Bone marrow (tissue), 2 donors: ENCODE measurements around the gene BRINP3.

Experiments
- DNase-seq, 2 donors: peaks; one replicate each; lab custom pipeline; 2025; lab: John Stamatoyannopoulos, UW

The BRINP3 gene

DNA sequence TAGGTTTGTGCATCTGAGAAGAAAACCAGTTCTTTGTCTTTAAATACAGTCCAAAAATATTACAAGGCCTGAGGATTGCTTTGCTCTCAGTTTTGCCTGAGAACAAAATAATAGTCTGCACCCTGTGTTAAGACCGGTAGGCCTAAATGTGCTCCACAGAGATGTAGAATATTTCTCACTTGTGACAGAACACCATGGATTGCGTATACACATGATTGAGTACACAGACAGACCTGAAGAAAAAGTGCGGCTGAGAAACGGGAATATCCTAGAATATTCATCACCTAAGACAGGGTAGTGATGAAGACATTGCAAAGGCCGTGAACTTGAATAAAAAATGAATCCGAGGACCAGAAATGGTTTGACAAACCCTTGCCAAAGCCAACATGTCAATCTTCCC lies 155.4 kb downstream of the BRINP3 start:
- DNase-seq = no peak

DNA sequence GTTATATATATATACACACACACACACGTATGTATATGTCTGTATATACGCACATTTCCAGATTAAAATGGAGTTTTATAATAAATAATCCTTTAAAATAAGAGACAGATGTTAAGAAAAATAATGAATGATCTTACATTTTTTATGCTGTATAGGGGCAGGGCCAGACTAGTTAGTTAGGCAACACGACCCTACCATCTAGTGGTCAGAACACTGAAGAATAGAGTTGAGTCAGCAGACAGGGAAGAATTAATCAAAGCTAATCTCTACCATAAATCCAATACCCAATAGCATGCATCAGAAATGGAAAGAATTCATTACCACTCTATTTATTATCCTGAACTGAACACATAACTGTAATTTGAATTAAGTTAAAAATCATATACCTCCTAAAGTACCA lies 156.7 kb downstream of the BRINP3 start:
- no peak for DNase-seq

DNA sequence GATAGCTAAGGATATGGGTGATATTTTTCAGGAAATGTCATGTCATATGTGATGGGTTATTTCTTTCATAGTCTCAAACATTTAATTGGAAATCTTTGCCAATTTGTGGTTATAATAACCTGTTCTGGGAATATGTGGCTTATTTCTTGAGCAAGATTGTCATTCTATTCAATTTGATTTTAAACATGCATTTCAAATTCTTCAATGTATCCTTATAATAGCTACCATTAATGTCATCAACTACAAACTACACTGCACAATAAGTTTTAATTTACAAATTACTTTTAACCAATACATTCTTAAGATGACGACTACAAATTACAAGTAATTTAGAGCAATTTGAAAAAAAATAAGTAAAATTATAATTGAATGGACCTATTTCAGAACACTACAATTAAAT lies 164.9 kb downstream of the BRINP3 start:
- DNase-seq = no peak

DNA sequence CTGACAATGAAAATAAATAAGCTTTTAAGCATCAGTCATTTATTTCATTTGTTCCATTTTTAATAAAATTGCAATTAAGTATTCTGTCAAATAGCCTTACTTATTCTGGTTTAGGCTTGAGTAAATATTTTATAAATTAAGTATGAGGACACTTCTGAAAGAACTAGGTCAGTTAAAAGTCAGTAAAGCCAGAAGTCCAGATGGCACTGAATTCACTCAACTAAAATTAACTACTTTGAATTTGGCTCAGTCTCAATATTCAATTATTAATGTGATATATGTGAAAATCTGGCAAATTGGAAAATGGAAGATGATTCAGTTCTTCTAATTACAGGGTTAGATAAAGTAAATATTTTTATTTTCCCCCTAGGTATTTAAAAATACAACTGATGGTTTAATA lies 174.2 kb downstream of the BRINP3 start:
- DNase-seq = no peak

DNA sequence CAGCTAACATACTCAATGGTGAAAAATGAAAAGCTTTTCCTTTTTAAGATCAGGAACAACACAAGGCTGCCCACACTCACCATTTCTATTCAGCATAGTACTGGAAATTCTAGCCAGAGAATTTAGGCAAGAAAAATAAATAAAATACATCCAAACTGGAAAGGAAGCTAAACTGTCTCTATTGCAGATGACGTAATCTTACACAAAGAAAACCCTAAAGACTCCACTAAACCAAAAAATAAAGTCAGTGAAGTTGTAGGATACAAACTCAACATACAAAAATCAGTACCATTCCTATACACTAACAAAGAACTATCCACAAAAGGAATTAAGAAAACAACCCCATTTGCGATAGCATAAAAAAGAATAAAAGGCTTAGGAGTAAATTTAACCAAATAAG lies 181.2 kb downstream of the BRINP3 start:
- no peak for DNase-seq

DNA sequence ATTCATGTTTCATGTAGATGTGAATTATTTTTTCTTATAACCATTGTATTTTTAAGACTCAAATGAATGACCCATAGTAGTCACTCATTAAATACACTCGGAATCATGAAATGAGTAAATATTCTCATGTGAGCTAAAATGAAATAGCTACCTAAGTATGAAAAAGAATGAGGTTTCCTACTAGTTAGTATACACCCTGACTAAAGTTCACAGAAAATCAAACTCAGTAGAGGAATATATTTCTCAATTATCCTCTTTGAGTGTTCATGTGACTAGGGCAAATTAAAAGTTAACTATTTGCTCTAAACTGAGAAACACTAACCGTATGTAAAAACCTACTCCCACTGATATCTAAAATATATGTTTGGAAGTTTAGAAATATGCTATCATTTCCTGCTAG lies 187.8 kb downstream of the BRINP3 start:
- DNase-seq = no peak

DNA sequence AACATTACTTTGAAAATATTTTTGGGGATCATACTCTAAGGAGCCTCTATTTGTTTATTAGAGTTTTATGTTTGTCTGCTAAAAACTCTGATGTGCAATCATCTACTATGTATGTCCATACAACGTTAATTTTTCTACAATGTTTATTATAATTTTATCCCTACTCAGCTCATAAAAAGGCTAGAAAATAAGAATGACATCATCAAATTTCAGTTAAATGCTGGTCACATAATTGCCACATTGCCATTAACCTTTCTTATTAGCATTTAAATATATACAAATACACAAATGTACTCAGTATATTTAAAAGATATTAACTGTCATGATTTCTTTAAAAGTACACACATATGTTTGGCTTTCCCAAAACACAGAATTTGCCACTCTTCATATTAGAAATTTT lies 191.6 kb downstream of the BRINP3 start:
- DNase-seq = no peak

DNA sequence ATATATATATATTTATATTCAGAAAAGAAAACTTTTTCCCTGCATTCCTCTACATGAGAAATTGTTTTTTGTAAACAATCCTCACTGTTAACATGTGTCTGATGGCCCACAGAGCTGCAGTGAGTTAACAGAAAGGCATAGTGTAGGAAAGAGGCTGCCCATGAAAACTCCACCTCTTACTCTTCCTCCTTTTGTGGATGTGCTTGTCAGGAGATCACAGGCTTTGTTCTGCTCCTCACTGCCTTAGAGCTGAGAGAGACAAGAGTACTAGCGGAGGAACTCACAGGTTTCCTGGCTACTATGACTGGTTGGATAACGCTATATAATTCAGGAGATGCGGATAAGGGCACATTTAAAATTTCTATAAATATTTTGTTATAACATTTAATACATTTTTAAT lies 200.6 kb downstream of the BRINP3 start:
- DNase-seq = no peak

DNA sequence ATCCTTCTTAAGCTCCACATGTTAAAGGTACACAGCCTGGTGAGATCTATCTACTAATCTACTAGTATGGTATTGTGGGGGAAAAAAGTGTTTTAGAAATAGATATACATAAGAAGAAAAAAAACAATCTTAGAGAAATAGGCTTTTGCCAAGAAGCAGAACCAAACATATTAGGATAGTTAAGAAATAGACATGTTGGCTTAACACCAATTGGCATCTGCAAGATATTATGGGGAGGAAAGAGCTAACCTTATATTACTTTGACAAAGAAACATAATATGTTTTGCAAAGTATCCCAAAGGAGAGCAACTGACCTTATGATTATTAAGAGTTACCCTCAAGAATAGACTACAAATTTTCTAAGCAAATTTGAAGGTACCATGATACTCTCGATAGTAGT lies 202.9 kb downstream of the BRINP3 start:
- DNase-seq = no peak

DNA sequence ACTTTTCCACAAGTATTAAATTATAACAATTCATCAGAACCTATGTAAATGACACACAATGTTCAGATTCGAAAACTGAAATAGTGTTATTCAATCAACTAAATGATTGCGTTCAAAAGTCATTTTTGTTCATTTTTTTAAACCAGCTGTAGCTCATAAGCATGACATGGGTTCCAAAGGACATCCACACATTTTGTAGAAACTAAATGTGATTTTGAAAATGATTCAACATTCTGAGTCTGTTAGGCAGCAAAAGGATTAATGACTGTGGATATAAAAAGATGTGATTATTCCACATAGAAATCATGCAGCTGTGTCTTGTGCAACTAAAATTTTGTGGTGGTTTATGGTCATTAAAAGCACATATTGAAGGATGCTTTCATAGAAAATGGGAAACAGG lies 204.5 kb downstream of the BRINP3 start:
- DNase-seq = no peak

DNA sequence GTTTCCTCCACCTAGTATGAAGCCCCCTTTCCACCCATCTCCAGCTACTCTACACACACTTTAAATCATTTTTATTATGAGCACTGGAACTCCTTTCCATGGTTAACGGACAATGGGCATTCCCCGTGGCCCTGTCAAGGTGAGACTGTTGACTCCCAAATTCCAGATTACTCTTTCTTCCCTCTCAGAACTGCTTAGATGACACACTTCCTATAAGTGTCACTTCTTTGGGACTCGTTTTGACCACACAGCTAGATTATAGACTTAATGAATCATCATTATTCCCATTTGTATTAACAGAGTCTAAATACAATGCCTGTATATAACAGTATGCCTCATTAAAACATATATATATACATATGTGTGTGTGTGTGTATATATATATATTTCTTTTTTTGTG lies 215.1 kb downstream of the BRINP3 start:
- no peak for DNase-seq

DNA sequence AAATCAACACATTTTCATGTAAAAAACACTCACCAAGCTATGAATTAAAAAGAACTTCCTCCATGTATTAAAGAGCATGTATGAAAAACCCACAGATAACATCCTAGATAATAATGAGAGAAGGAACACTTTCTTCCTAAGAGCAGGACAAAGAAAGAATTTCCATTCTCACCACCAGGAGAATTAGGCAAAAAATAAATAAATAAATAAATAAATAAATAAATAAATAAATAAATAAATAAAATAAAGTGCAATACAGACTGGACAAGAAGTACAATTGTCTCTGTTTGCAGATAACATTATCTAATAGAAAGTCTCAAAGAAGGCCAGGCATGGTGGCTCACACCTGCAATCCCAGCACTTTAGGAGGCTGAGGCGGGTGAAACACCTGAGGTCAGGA lies 218.2 kb downstream of the BRINP3 start:
- no peak for DNase-seq

DNA sequence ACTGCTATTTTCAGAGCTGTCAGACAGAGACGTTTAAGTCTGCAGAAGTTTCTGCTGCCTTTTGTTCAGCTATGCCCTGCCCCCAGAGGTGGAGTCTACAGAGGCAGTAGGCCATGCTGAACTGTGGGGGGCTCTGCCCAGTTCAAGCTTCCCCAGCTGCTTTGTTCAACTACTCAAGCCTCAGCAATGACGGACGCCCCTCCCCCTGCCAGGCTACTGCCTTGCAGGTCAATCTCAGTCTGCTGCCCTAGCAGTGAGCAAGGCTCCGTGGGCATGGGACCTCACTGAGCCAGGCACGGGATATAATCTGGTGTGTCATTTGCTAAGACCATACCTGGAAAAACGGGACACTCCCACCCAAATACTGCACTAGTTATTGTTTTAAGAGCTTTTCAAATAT lies 219.7 kb downstream of the BRINP3 start:
- DNase-seq = no peak

DNA sequence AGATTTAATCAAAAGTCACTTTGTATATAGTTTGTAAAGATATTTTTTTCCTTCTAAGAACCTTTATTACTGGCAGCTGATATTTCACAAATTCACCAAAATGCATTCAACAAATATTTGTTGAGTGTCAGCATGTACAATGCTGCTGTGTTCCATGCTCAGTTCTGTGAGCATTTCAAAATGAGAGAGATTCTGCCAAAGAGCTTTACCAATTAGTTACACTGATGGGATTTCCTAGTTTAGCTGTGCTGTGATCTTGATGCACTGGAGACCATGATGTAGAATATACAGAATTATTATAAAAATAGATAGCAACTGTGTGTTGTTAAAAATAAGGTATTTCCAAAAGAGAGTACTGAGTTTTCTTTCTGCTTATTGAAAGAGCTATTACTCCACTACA lies 225.6 kb downstream of the BRINP3 start:
- DNase-seq = no peak

DNA sequence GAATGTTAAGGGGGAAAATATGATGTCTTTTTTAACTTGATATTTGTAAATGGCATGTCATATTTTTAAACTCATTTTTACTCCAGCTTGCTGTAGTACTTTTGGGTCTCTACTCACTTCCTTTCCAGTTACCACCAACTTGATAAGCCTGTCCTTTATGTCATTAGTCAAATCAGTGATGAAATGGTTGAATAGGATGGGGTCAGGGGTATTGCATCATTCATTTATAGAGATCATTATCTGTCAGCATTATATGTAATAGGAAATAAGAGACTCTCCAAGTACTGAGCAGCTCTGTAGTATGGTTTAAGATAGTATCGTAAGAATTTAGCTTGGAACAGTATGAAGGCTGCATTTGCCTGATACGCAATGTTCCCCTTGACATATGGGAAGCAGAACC lies 227.3 kb downstream of the BRINP3 start:
- DNase-seq = no peak

DNA sequence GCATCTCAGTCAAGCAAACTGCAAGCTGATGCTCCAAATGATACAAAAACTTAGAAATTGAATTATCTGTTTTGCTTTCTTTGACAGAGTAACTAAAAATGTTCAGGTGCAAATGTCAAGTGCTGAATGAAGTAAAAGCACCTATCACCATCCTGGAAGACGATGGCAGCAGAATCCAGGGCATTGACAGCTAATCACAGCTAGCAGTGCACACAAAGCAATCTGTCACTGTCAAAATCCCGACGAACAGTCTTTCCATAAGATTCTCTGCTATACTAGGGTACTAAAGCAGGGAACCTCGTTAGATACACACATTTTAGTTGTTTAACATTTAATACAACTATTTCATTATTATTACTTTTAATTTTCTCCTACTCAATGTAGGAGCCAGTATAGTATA lies 233.3 kb downstream of the BRINP3 start:
- no peak for DNase-seq

DNA sequence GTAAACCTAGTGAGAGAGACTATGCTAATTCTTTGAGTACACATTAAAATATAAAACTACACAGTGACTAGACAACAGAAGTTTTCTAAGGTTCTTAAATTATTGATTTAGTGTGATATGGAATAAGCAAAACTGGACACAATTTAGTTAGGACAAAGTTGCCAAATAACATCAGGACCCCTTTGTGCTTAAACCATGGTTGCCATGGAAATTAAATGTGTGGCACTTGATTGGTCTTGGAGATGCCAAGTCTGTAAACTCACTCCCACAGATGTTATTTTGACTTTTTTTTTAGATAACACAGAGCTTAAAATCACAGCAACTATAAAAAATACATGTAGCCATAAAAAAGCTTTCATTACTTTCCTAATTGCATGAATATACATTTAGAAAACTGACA lies 234.6 kb downstream of the BRINP3 start:
- no peak for DNase-seq

DNA sequence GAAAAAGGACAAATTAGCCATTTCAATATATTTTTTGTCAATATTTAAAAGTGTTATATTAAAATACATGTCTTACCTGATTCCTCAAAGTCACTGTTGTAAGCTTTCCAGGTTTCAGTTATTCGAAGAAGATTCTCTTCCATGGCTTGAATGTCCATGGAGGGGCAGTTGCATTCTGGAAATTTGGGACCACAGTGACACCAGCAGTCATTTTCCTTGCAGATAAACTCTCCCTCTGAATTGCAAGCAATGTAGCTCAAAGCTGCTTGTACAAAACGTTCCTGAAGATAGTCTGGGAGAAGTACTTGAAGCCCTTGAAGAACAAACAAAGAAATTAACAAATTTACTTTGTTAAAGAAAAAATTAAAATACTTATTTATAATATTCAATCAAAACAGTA lies 251.7 kb downstream of the BRINP3 start:
- no peak for DNase-seq

DNA sequence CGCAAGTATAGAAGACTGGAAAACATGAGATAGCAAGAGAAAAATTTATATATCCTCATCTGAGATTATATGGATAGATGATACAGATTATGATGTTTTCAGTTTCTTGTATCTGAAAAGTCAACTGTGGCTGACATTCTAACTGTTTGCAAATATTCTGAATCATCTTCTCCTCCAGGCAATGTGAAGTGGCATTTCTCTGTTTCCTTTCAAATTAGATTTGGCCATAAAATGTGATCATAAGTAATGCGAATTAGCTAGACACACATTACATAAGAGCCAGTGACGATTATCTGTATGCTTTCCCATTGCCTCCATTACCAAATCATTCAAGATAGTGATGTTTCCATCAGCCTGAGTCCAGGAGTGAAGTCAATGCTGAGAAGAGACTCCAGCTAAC lies 265.2 kb downstream of the BRINP3 start:
- no peak for DNase-seq

DNA sequence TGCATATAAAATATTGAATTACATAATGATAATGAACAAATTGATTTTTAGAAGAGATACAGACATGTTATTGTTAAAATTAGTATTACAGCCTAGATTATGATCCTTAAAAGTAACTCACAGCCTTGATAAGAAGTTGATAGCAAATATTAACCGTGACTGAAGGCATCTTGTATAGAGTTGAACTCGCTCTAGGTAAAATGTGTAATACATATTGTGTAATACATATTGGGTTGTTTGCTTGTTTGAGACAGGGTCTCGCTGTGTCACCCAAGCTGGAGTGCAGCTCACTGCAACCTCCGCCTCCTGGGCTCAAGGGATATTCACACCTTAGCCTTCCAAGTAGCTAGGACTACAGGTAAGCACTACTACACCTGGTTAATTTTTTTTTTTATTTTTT lies 269.9 kb downstream of the BRINP3 start:
- DNase-seq = no peak

DNA sequence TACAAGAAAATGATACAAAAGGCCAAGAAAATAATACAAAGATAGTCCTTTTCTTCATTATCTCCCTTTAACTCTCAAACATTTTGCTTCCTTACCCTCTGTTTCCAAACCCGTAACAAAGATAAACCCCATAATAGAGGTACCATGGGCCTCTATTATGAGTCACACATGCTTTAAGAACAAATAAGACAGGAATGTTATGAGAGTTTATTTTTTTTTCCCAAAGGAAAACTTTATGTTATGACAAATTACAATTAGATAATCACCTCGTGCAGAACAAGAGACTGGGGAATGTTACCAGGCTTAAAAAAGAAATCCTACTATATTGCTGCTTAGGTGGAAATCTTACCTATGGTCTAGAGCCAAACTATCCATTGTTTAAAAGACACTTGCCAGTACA lies 272.0 kb downstream of the BRINP3 start:
- no peak for DNase-seq

DNA sequence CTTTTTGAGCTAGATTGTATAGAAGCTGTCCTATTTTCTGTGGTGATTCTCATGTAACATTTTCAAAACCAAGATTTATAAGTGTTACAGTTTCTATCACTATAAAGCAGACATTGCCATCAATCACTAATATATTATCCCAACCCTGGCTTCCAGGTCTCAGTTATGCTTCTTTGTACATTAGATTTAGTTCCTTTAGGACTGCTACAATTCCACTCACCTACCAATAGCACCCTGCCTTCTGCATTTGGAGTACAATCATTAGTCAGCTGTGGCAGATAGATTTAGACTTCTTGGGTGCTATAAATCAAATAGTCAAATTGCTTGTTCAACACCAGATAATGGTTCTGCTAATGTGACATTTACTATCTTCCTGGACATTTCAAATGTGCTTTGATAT lies 281.6 kb downstream of the BRINP3 start:
- DNase-seq = no peak

DNA sequence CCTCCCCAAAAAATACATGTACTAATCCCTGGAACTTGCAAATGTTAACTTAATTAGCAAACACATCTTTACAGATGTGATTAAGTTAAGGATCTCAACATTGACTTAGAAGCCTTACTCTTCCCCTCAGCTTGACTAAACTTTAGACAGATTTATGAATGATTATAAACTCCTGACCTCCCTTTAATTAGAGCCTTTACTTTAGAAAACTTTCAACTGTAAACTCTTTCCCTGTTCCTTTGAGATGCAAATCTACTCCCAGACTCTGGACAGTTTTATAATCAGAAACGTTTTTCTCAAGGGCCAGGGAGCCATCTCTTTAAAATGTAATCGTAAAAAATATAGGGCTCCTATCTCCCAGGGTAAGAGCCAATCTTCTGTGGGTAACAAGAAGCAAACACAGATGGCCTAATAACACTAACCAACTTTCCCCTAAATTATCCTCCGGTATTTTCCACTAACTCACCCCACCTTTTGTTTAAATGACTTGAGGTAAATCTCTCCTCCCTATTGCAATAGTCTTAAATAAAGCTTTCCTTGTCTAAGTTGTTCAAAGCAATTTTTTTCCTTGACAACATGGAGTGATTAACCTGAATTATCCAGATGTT lies 284.1 kb downstream of the BRINP3 start:
- DNase-seq = no peak

DNA sequence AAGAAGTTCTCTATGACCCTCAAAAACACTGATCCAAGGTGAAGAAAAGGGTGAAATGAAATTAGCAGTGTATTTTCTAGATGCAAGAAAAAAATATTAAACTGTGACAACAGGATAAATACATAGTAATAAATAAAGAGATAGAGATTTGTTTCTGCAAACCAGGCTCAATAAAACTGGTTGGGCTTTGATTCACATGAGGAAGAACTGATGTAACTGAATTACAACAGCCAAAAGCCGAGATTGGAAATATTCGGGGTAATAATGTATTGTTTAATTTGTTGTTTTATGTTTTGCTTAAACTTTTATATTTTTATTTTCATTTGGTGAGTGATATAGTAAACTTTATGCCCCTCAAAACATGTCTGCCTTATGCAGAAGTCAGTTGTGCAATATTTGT lies 285.0 kb downstream of the BRINP3 start:
- no peak for DNase-seq

DNA sequence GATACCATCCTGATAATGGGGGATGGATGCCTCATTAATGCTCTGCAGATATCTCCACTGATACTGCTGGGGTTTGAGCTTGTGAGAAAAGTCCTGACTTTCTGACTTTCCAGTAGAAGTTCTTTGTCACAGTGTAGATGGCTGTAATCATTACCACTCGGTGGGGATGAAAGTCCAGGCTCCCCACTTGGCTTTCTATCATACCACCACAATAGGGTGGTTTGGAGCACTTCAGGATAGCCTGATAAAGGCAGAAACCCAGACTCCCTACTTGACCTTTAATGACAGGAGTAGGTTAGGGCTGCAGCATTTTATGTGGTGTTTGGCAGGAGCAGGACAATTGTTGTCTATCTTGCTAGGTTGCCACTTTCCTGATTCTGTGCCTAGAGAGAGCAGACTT lies 294.1 kb downstream of the BRINP3 start:
- no peak for DNase-seq
